Measurements from ENCODE around the gene ZNF273. TPM values are rescaled to one million over a fixed set of nuclear protein-coding genes. Genes with fewer than 3 reads are reported as not detected.
"Not testable (repeated sequence)": the region's sequence is repeated elsewhere in the genome, so short reads cannot be mapped to it uniquely, and the experiment has no call there.

The ZNF273 gene
- total and polyA plus RNA-seq, 10 donors: 2.4 to 10.4 (median 6.1) TPM

- intact Hi-C loops (cut with DNase I; ENCODE audit: low total_unique reads): no loop called here
- Histone ChIP-seq H3K27me3 (replicated peaks in 1 of 7) (peaks cover 0 to 68% (median 16%) of the 10 kb centered on the region in 7 donors), H3K36me3 (no peaks in the 10 kb centered on the region), H3K9me3 (peaks cover 0 to 5% (median 0%) of the 10 kb centered on the region in 8 donors), H3K27ac (no peak overlapping the region), H3K4me1 (peaks cover 5 to 21% (median 11%) of the 10 kb centered on the region in 6 donors), H3K4me3 (peak overlapping the region in 1 of 8 donors; percentile 23)
- no peak for TF ChIP-seq POLR2A (IDR thresholded peaks at IDR 0.05)
- no peak for TF ChIP-seq POLR2AphosphoS5 (IDR thresholded peaks at IDR 0.05)
- TF ChIP-seq CTCF (IDR thresholded peaks at IDR 0.05 in 8 of 11, conservative IDR thresholded peaks at IDR 0.05 in 3 of 11): no peak
- WGBS, 5 donors: 33 to 54% (median 34%) methylated on average over 3 to 5 of the region's 5 CpGs
- DNase-seq: no peak
Measured at GRCh38 chr7:64946772-64947171, 43.7 kb downstream of the ZNF273 start.

DNA sequence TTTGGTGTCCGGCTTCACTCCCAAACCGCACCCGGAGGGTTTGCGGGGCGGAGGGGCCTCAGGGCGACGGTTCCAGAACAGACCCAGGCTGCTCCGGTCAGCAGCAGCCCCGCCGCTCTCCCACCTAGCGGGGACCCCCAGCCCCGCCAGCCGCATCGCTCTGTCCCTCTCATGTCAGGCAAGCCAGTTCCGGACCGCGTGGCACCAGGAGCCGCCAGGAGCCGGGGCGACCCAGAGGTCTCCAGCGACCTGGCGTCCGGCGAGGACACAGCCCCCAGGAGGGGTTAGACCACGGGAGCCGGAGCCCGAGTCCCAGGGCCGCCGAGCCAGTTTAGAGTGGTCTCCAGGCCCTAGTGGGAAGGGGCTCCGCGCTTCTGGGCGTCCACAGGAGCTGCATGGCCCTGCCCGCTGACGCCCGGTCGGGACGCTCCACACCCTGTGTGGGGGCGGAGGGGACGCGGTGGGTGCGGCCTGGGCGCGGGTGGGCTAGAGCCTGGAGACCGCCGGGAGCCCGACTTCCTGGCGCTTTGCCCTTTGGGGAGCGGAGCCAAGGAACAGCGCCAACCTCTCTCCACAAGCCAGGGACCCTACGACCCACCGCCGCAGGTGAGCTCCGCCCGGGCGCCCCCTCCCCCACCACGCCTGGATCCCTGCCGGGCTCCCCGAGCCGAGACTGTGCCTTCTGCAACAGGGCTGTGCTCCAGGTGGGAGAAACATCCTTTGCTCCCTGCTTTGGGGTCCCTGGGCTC lies 44.4 kb downstream of the ZNF273 start:
- H3K27me3 ChIP-seq (replicated peaks in 1 of 7): peaks cover 0 to 67% (median 16%) of the 10 kb centered on the region in 7 donors
- no peak for DNase-seq
- no peak overlapping the region for H3K27ac ChIP-seq
- WGBS, 5 donors: 4 to 12% (median 5%) methylated on average over 12 to 59 of the region's 59 CpGs
- intact Hi-C loops (cut with DNase I; ENCODE audit: low total_unique reads): no loop called here
- TF ChIP-seq POLR2AphosphoS5 (IDR thresholded peaks at IDR 0.05) (peak in 1 of 3 donors; percentile 11), CTCF (IDR thresholded peaks at IDR 0.05 in 8 of 11, conservative IDR thresholded peaks at IDR 0.05 in 3 of 11) (no peak), POLR2A (IDR thresholded peaks at IDR 0.05) (no peak)
- H3K4me3 ChIP-seq: peak overlapping the region in 6 of 8 donors; percentile 8 to 54 (median 24)
- no peaks in the 10 kb centered on the region for H3K36me3 ChIP-seq
- H3K9me3 ChIP-seq: peaks cover 0 to 5% (median 0%) of the 10 kb centered on the region in 8 donors
- H3K4me1 ChIP-seq: peaks cover 5 to 21% (median 11%) of the 10 kb centered on the region in 6 donors

DNA sequence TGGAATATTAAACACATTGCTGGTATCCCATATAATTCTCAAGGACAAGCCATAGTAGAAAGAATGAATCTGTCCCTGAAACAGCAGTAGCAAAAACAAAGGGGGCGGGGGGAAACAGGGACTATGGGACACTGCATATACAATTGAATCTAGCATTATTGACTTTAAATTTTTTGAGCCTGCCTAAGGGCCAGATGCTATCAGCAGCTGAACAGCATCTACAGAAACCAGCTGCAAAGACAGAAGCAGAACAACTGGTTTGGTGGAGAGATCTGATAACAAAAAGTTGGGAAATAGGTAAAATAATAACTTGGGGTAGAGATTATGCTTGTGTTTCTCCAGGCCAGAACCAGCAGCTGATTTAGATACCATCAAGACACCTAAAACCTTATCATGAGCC lies 45.7 kb downstream of the ZNF273 start:
- H3K27ac ChIP-seq; H3K36me3 ChIP-seq; H3K9me3 ChIP-seq; DNase-seq; intact Hi-C loops (cut with DNase I; ENCODE audit: low total_unique reads); H3K4me3 ChIP-seq: not testable (repeated sequence)
- H3K4me1 ChIP-seq: peaks cover 5 to 21% (median 11%) of the 10 kb centered on the region in 6 donors
- WGBS, 5 donors: 81 to 97% (median 88%) methylated on average over 1 of the region's 1 CpG
- peaks cover 0 to 58% (median 14%) of the 10 kb centered on the region in 7 donors for H3K27me3 ChIP-seq (replicated peaks in 1 of 7)

DNA sequence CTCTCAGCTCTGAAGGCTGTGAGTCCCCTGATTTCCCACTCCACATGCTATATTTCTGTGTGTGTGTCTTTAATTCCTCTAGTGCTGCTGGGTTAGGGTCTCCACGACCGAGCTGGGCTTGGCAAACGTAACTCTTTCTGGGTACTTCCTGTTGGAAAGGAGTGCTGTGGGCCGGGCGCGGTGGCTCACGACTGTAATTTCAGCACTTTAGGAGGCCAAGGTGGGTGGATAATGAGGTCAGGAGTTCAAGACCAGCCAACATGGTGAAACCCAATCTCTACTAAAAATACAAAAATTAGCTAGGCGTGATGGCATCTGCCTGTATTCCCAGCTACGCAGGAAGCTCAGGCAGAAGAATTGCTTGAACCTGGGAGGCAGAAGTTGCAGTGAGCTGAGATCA lies 47.6 kb downstream of the ZNF273 start:
- Histone ChIP-seq H3K27me3 (replicated peaks in 1 of 7) (peaks cover 0 to 44% (median 14%) of the 10 kb centered on the region in 7 donors), H3K27ac (peak overlapping the region in 2 of 8 donors; percentile 37 to 43), H3K4me1 (peaks cover 5 to 21% (median 11%) of the 10 kb centered on the region in 6 donors)
- H3K9me3 ChIP-seq, DNase-seq, H3K4me3 ChIP-seq, H3K36me3 ChIP-seq: not testable (repeated sequence)
- intact Hi-C loops (cut with DNase I; ENCODE audit: low total_unique reads): loop anchor here (5.0 kb wide), 1 partner anchor 357 kb away; no protein-coding TSS in a partner anchor
- WGBS, 5 donors: 19 to 50% (median 33%) methylated on average over 9 of the region's 9 CpGs

GRCh38 chr7:64951250-64951848 lies 48.3 kb downstream of the ZNF273 start:
- intact Hi-C loops (cut with DNase I; ENCODE audit: low total_unique reads): loop anchor here (5.0 kb wide), 1 partner anchor 356 kb away; no protein-coding TSS in a partner anchor
- 8 to 13% (median 12%) methylated on average over 1 of the region's 1 CpG for WGBS, 5 donors
- peak overlapping the region in 2 of 8 donors; percentile 37 to 43 for H3K27ac ChIP-seq
- peaks cover 5 to 21% (median 11%) of the 10 kb centered on the region in 6 donors for H3K4me1 ChIP-seq
- H3K36me3 ChIP-seq: no peaks in the 10 kb centered on the region
- H3K4me3 ChIP-seq: no peak overlapping the region
- peaks cover 0 to 37% (median 14%) of the 10 kb centered on the region in 7 donors for H3K27me3 ChIP-seq (replicated peaks in 1 of 7)
- H3K9me3 ChIP-seq: peaks cover 0 to 7% (median 0%) of the 10 kb centered on the region in 8 donors
- DNase-seq: no peak
- TF ChIP-seq POLR2AphosphoS5 (IDR thresholded peaks at IDR 0.05): no peak
- peak; percentile 60 to 90 (median 83) for TF ChIP-seq CTCF (IDR thresholded peaks at IDR 0.05 in 8 of 11, conservative IDR thresholded peaks at IDR 0.05 in 3 of 11)

Data from spleen (tissue), 11 donors.